Lung microvascular endothelial cell (primary cell): ENCODE data around the gene NOL4L. TPM values are rescaled to one million over a fixed set of nuclear protein-coding genes. Genes with fewer than 3 reads are reported as not detected.

Source experiments
- total RNA-seq: library from RNA; depleted of rRNA; stranded (reverse); fragments of >200 nt; gene quantifications from 2 replicates; pipeline ENCODE4 v1.2.1, GENCODE V29; 2014

NOL4L gene
- total RNA-seq, 1 donor from 2014 or later = 9.9 TPM

Other genes starting within 250 kb of the NOL4L start
- gene ASXL1, start 227.0 kb downstream of the NOL4L start, total RNA-seq = 27.9 and 42.5 TPM in 2 replicates
- gene C20orf203, start 88.6 kb upstream of the NOL4L start, total RNA-seq = not detected in 2 replicates
- gene COMMD7, start 158.1 kb upstream of the NOL4L start, total RNA-seq = 21.0 and 27.5 TPM in 2 replicates
- 0.60 and 1.3 TPM in 2 replicates for gene DNMT3B, start 177.1 kb upstream of the NOL4L start, total RNA-seq
- 64.1 and 74.4 TPM in 2 replicates for gene MAPRE1, start 234.6 kb upstream of the NOL4L start, total RNA-seq